B cell (primary cell): ENCODE results near the gene ERC2. TPM values are rescaled to one million over a fixed set of nuclear protein-coding genes. Genes with fewer than 3 reads are reported as not detected.

Source experiments
- ATAC-seq: fragments of 200-7000 bp; cut with Tn5 transposase; one replicate; pipeline ENCODE4 v1.10.0; 2021; ENCODE audit warnings: low read depth, mild to moderate bottlenecking, moderate number of reproducible peaks, moderate library complexity
- CTCF ChIA-PET: fragments of 350-600 bp; sonication (Branson Sonifier 250); formaldehyde crosslinking; loops from one replicate; lab custom pipeline; 2021; ENCODE audit warnings: antibody characterized with exemption, inconsistent platforms; lab: Charles Lee
- POLR2A ChIA-PET: fragments of 350-600 bp; sonication (Branson Sonifier 250); formaldehyde crosslinking; loops from one replicate; lab custom pipeline; 2021; ENCODE audit warnings: antibody characterized with exemption; lab: Charles Lee
- DNase-seq: peaks from one replicate; pipeline ENCODE4 v3.0.0; 2013
- H2AFZ ChIP-seq: 2 replicates; pipeline ENCODE4 v1.6.1; 2012; ENCODE audit warnings: mild to moderate bottlenecking, low read depth, low read length; ENCODE audit not compliant: insufficient read depth, poor library complexity, severe bottlenecking
- H3K27ac ChIP-seq, 2 donors: 1 replicate in 1 of 2; 2 replicates in 1 of 2; pipeline ENCODE4 v1.5.1; 2012 to 2013; ENCODE audit warnings: low read length in 2 of 2, mild to moderate bottlenecking in 2 of 2, moderate library complexity in 1 of 2
- H3K27me3 ChIP-seq, 4 experiments: fragments of 200-600 bp in 1 of 4; sonication (generic) in 1 of 4; replicated peaks in 1 of 4; 1 replicate in 2 of 4; 2 replicates in 2 of 4; pipeline versions ENCODE4 v1.6.1 to v1.7.0; 2013 to 2016; ENCODE audit warnings: low read length in 3 of 4, mild to moderate bottlenecking in 2 of 4, mixed read lengths in 1 of 4, moderate library complexity in 1 of 4; ENCODE audit not compliant: insufficient read depth in 4 of 4, control insufficient read depth in 3 of 4; ENCODE audit errors: control extremely low read depth in 1 of 4
- H3K36me3 ChIP-seq, 2 experiments: replicated peaks in 1 of 2; 1 replicate in 1 of 2; 2 replicates in 1 of 2; pipeline versions ENCODE4 v1.6.1 to v1.7.1; 2013; ENCODE audit warnings: low read length in 1 of 2; ENCODE audit not compliant: insufficient read depth in 2 of 2, control insufficient read depth in 1 of 2; ENCODE audit errors: control extremely low read depth in 1 of 2, extremely low read depth in 1 of 2
- H3K4me1 ChIP-seq, 2 donors: fragments of 200-600 bp in 1 of 2; sonication (generic) in 1 of 2; 1 replicate in 1 of 2; 2 replicates in 1 of 2; pipeline versions ENCODE4 v1.5.1 to v1.6.1; 2013 to 2017; ENCODE audit warnings: low read length in 2 of 2; ENCODE audit not compliant: control insufficient read depth in 2 of 2, insufficient read depth in 2 of 2
- H3K4me2 ChIP-seq: replicated peaks from 2 replicates; pipeline ENCODE3; 2012; ENCODE audit warnings: mild to moderate bottlenecking, low read depth, low read length; ENCODE audit not compliant: poor library complexity, severe bottlenecking
- H3K4me3 ChIP-seq, 5 experiments: fragments of 200-600 bp in 1 of 5; sonication (generic) in 1 of 5; 1 replicate in 3 of 5; 2 replicates in 2 of 5; pipeline versions ENCODE4 v1.5.1 to v1.7.0; 2011 to 2016; ENCODE audit warnings: low read length in 4 of 5, mild to moderate bottlenecking in 4 of 5, low read depth in 2 of 5, control low read depth in 1 of 5, moderate library complexity in 1 of 5; ENCODE audit not compliant: insufficient read depth in 1 of 5; ENCODE audit errors: control extremely low read depth in 1 of 5, extremely low read depth in 1 of 5
- H3K79me2 ChIP-seq: fragments of 200-600 bp; sonication (generic); one replicate; pipeline ENCODE4 v1.6.0; 2016; ENCODE audit warnings: low read length; ENCODE audit not compliant: control insufficient read depth, insufficient read depth
- H3K9ac ChIP-seq: fragments of 200-600 bp; sonication (generic); 2 replicates; pipeline ENCODE4 v1.6.1; 2017; ENCODE audit warnings: mild to moderate bottlenecking, low read length, moderate library complexity
- H3K9me3 ChIP-seq, 3 donors: one replicate each; pipeline versions ENCODE4 v1.6.1 to v1.7.1; 2013; ENCODE audit warnings: low read length in 2 of 3; ENCODE audit not compliant: control insufficient read depth in 2 of 3, insufficient read depth in 1 of 3; ENCODE audit errors: control extremely low read depth in 1 of 3
- H4K20me1 ChIP-seq: 2 replicates; pipeline ENCODE4 v1.6.0; 2012; ENCODE audit warnings: mild to moderate bottlenecking, low read length; ENCODE audit not compliant: insufficient read depth, control insufficient read depth, poor library complexity, severe bottlenecking
- H3K27ac Mint-ChIP-seq: one replicate; pipeline ENCODE4 v1.8.0; 2021; ENCODE audit warnings: mixed read lengths
- H3K27me3 Mint-ChIP-seq: one replicate; pipeline ENCODE4 v1.8.0; 2021; ENCODE audit warnings: mixed read lengths
- H3K4me1 Mint-ChIP-seq: one replicate; pipeline ENCODE4 v1.8.0; 2021; ENCODE audit warnings: mixed read lengths
- H3K4me3 Mint-ChIP-seq: one replicate; pipeline ENCODE4 v1.8.0; 2021; ENCODE audit warnings: mixed read lengths
- H3K9me3 Mint-ChIP-seq: one replicate; pipeline ENCODE4 v1.8.0; 2022; ENCODE audit warnings: mixed read lengths; ENCODE audit not compliant: insufficient read depth
- EZH2 ChIP-seq: IDR thresholded peaks from 2 replicates; pipeline ENCODE4 v1.6.1; 2012; ENCODE audit warnings: borderline replicate concordance, low read depth, mild to moderate bottlenecking, moderate library complexity, low read length; ENCODE audit not compliant: insufficient read depth, poor library complexity, severe bottlenecking
- WGBS: methylation state at CpG from one replicate; pipeline ENCODE4 v1.1.5; 2013; ENCODE audit warnings: missing lambda C conversion rate; ENCODE audit not compliant: insufficient coverage; 5-methylcytosine and 5-hydroxymethylcytosine counted together
- intact Hi-C: fragments of 100-400 bp; cut with micrococcal nuclease; formaldehyde crosslinking; loops from one replicate; pipeline ENCODE4 v1.10.0; 2022
- polyA plus RNA-seq: library from polyadenylated mRNA; depleted of rRNA; stranded (reverse); fragments of >200 nt; gene quantifications from 2 replicates; pipeline ENCODE4 v1.2.3, GENCODE V29; 2012
- total RNA-seq, 2 donors: library from RNA; stranded (reverse); fragments of 120-200 nt in 1 of 2; gene quantifications; 1 replicate in 1 of 2; 2 replicates in 1 of 2; pipeline versions ENCODE4 v1.2.3 to v1.2.4, GENCODE V29; 2013 to 2022
- TF ChIP-seq, protein P1 (sequence below): fragments of 200-600 bp; IDR thresholded peaks from one replicate; pipeline ENCODE4 v1.8.0; 2022; ENCODE audit warnings: antibody characterized with exemption, mild to moderate bottlenecking

Gene ERC2
- total and polyA plus RNA-seq, 2 donors (not counting 1 experiment from before 2014, with no cell fraction given) = not detected

DNA sequence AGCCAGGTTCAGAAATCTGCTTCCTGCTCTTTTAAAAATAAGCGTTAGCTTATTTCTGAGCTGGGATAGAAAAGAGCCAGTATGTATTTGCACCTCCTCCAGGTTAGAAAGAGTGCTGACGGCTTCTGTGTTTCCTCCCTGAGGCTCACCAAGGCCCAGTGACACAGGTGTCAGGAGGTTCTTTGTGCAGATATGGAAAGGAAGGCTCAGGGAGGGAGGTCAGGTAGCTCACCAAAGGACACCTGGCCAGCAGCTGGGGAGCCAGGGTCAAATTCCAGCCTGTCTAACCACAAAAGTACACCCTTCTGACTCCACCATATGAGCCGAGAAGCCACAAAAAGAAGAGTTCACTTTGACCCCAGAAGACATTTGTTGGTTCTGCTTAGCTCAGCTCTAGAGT lies 780.1 kb downstream of the ERC2 start:
- H3K27ac ChIP-seq = no peak overlapping the region
- 89% methylated on average over 3 of the region's 3 CpGs for WGBS

DNA sequence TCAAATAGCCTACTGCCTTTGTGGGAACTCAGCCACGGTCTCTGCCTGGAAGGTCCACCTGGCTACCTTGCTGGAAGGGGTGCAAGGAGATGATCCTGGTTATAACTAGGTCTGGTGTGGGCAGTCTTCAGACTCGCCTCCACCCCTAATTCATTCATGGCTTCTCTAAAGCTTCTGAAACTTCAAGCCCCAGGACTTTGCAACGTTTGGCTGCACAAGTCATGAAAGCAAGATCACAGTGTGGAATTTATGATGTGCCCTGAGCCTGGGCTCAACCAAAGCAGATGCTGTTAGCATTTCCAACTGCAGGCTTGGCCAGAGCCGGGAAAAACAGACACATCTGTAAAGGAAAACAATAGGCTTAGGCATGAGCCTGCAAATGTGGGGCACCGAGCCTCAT lies 780.7 kb downstream of the ERC2 start:
- H3K4me1 ChIP-seq = no peaks in the 10 kb centered on the region
- ChIA-PET POLR2A (no interaction called here), CTCF (no interaction called here)
- TF ChIP-seq, protein P1, sequence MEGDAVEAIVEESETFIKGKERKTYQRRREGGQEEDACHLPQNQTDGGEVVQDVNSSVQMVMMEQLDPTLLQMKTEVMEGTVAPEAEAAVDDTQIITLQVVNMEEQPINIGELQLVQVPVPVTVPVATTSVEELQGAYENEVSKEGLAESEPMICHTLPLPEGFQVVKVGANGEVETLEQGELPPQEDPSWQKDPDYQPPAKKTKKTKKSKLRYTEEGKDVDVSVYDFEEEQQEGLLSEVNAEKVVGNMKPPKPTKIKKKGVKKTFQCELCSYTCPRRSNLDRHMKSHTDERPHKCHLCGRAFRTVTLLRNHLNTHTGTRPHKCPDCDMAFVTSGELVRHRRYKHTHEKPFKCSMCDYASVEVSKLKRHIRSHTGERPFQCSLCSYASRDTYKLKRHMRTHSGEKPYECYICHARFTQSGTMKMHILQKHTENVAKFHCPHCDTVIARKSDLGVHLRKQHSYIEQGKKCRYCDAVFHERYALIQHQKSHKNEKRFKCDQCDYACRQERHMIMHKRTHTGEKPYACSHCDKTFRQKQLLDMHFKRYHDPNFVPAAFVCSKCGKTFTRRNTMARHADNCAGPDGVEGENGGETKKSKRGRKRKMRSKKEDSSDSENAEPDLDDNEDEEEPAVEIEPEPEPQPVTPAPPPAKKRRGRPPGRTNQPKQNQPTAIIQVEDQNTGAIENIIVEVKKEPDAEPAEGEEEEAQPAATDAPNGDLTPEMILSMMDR = no peak
- no peak for TF ChIP-seq EZH2
- no peak overlapping the region for H3K9ac ChIP-seq
- no peaks in the 10 kb centered on the region for H3K27me3 ChIP-seq
- Mint-ChIP-seq H3K4me3 (no peak overlapping the region), H3K27me3 (no peaks in the 10 kb centered on the region), H3K9me3 (no peaks in the 10 kb centered on the region), H3K27ac (no peak overlapping the region), H3K4me1 (peaks cover 2% of the 10 kb centered on the region)
- DNase-seq (no peak), ATAC-seq (no peak)
- H3K36me3 ChIP-seq = no peaks in the 10 kb centered on the region
- H4K20me1 ChIP-seq = no peaks in the 10 kb centered on the region
- H2AFZ ChIP-seq = no peak overlapping the region
- intact Hi-C loops = no loop called here
- no peaks in the 10 kb centered on the region for H3K9me3 ChIP-seq
- H3K79me2 ChIP-seq = no peaks in the 10 kb centered on the region
- no peak overlapping the region for H3K27ac ChIP-seq
- no peak overlapping the region for H3K4me3 ChIP-seq
- H3K4me2 ChIP-seq = no peak overlapping the region
- 77% methylated on average over 4 of the region's 5 CpGs for WGBS

More for the DNA sequence above, 780.1 kb downstream of the ERC2 start:
- DNase-seq (no peak), ATAC-seq (no peak)
- Histone ChIP-seq H4K20me1 (no peaks in the 10 kb centered on the region), H3K27me3 (no peaks in the 10 kb centered on the region), H3K4me3 (no peak overlapping the region), H3K4me1 (no peaks in the 10 kb centered on the region), H2AFZ (no peak overlapping the region), H3K4me2 (no peak overlapping the region), H3K36me3 (no peaks in the 10 kb centered on the region), H3K9ac (no peak overlapping the region), H3K9me3 (no peaks in the 10 kb centered on the region), H3K79me2 (no peaks in the 10 kb centered on the region)
- ChIA-PET POLR2A (no interaction called here), CTCF (no interaction called here)
- intact Hi-C loops = no loop called here
- H3K27ac Mint-ChIP-seq = no peak overlapping the region
- no peaks in the 10 kb centered on the region for H3K9me3 Mint-ChIP-seq
- H3K27me3 Mint-ChIP-seq = no peaks in the 10 kb centered on the region
- H3K4me1 Mint-ChIP-seq = peaks cover 2% of the 10 kb centered on the region
- TF ChIP-seq, protein P1 = no peak
- no peak for TF ChIP-seq EZH2
- H3K4me3 Mint-ChIP-seq = no peak overlapping the region
